HepG2 (cell line): ENCODE results near the gene KDM5C. TPM values are rescaled to one million over a fixed set of nuclear protein-coding genes. Genes with fewer than 3 reads are reported as not detected.

Source experiments
- ATF1 ChIP-seq: IDR thresholded peaks from 2 replicates; pipeline ENCODE4 v1.6.1; 2016; ENCODE audit warnings: mild to moderate bottlenecking, control low read depth
- DMAP1 ChIP-seq: IDR thresholded peaks from 2 replicates; pipeline ENCODE4 v1.6.1; 2016
- GFI1 ChIP-seq: sonication (generic); formaldehyde crosslinking; IDR thresholded peaks from 2 replicates; pipeline ENCODE4 v1.5.0; 2020; ENCODE audit warnings: missing genetic modification reagents, mild to moderate bottlenecking, borderline replicate concordance
- GLI4 ChIP-seq: sonication (generic); formaldehyde crosslinking; IDR thresholded peaks from 2 replicates; pipeline ENCODE4 v1.5.1; 2020; ENCODE audit warnings: missing genetic modification reagents, mild to moderate bottlenecking, moderate library complexity, borderline replicate concordance
- HNRNPL ChIP-seq: fragments of 200-400 bp; formaldehyde crosslinking; IDR thresholded peaks from 2 replicates; pipeline ENCODE4 v1.6.1; 2017; ENCODE audit warnings: mild to moderate bottlenecking, low read depth, low read length
- HOXA3 ChIP-seq: sonication (generic); formaldehyde crosslinking; IDR thresholded peaks from 2 replicates; pipeline ENCODE4 v1.5.0; 2020; ENCODE audit warnings: missing genetic modification reagents
- ISX ChIP-seq: sonication (generic); formaldehyde crosslinking; conservative IDR thresholded peaks from 2 replicates; pipeline ENCODE4 v1.5.0; 2020; ENCODE audit warnings: missing genetic modification reagents
- JUND ChIP-seq: sonication (generic); formaldehyde crosslinking; IDR thresholded peaks from 2 replicates; pipeline ENCODE4 v1.8.0; 2022; ENCODE audit warnings: mild to moderate bottlenecking, missing genetic modification reagents
- MXI1 ChIP-seq: IDR thresholded peaks from 3 replicates; pipeline ENCODE4 v1.6.1; 2012; ENCODE audit warnings: low read depth, low read length, inconsistent platforms, borderline replicate concordance
- PAXIP1 ChIP-seq: sonication (generic); formaldehyde crosslinking; conservative IDR thresholded peaks from 2 replicates; pipeline ENCODE4 v1.4.0; 2020; ENCODE audit warnings: mild to moderate bottlenecking, missing genetic modification reagents, moderate library complexity
- RBM22 ChIP-seq: fragments of 200-400 bp; formaldehyde crosslinking; optimal IDR thresholded peaks from 2 replicates; pipeline ENCODE3; 2017; ENCODE audit warnings: mild to moderate bottlenecking, low read length, moderate library complexity
- ZBTB21 ChIP-seq: sonication (generic); formaldehyde crosslinking; IDR thresholded peaks from 2 replicates; pipeline ENCODE4 v1.4.0; 2020; ENCODE audit warnings: missing genetic modification reagents
- ZFX ChIP-seq: sonication (generic); formaldehyde crosslinking; IDR thresholded peaks from 2 replicates; pipeline ENCODE4 v1.4.0; 2020; ENCODE audit warnings: mild to moderate bottlenecking, low read depth, missing genetic modification reagents, moderate library complexity
- ZNF136 ChIP-seq: sonication (generic); formaldehyde crosslinking; IDR thresholded peaks from 2 replicates; pipeline ENCODE4 v1.8.1; 2022; ENCODE audit warnings: low read depth, mild to moderate bottlenecking, moderate library complexity, missing genetic modification reagents
- ZNF235 ChIP-seq: sonication (generic); formaldehyde crosslinking; IDR thresholded peaks from 2 replicates; pipeline ENCODE4 v1.8.1; 2023; ENCODE audit warnings: mild to moderate bottlenecking, missing genetic modification reagents, borderline replicate concordance
- ZNF317 ChIP-seq: sonication (generic); formaldehyde crosslinking; IDR thresholded peaks from 2 replicates; pipeline ENCODE4 v1.5.0; 2020; ENCODE audit warnings: mild to moderate bottlenecking, missing genetic modification reagents
- ZNF543 ChIP-seq: sonication (generic); formaldehyde crosslinking; IDR thresholded peaks from 2 replicates; pipeline ENCODE4 v1.4.0; 2020; ENCODE audit warnings: mild to moderate bottlenecking, missing genetic modification reagents
- polyA plus RNA-seq, 8 experiments: library from polyadenylated mRNA; depleted of rRNA in 3 of 8; stranded (reverse) in 7 of 8; unstranded in 1 of 8; fragments of >200 nt; fragmentation: Illumina TruSeq in 4 of 8; extraction: Trizol in 4 of 8; gene quantifications; 2 replicates each; pipeline versions ENCODE4 v1.2.1 to v1.2.3, GENCODE V29; 2011 to 2016; ENCODE audit warnings: low read depth in 4 of 8, missing spikeins in 1 of 8, mixed read lengths in 1 of 8; ENCODE audit not compliant: insufficient read depth in 1 of 8
- total RNA-seq, 5 experiments: library from RNA; depleted of rRNA; stranded (reverse); fragments of >200 nt; fragmentation: Illumina TruSeq; extraction: Trizol; gene quantifications; 2 replicates each; pipeline ENCODE4 v1.2.3, GENCODE V29; 2016; ENCODE audit warnings: low read depth in 1 of 5
- TF ChIP-seq, protein P1 (sequence below): sonication (generic); formaldehyde crosslinking; IDR thresholded peaks from 2 replicates; pipeline ENCODE4 v1.5.1; 2020; ENCODE audit warnings: mild to moderate bottlenecking, missing genetic modification reagents, moderate library complexity
- TF ChIP-seq, protein P2 (sequence below): sonication (generic); formaldehyde crosslinking; IDR thresholded peaks from 2 replicates; pipeline ENCODE4 v1.5.1; 2020; ENCODE audit warnings: missing genetic modification reagents, mild to moderate bottlenecking, borderline replicate concordance

The KDM5C gene
- total and polyA plus RNA-seq, 2 of the 13 experiments (the other 11 are each of a cell fraction or from before 2014, with no cell fraction given): 32.5 to 34.0 TPM

- TF ChIP-seq ZBTB21 (CRISPR knock-in tag) (no peak), JUND (0 out of 2 replicates have a peak, but pooled peaks have one; percentile 14), DMAP1 (CRISPR knock-in tag) (peak; percentile 70; the same call in 1 of the 2 replicates), ZNF317 (0 out of 2 replicates have a peak, but pooled peaks have one; percentile 24), ZNF543 (CRISPR knock-in tag) (peak; percentile 37; the same call in 1 of the 2 replicates), GLI4 (CRISPR knock-in tag) (peak; percentile 41; the same call in 1 of the 2 replicates), GFI1 (peak; percentile 22; the same call in 1 of the 2 replicates), RBM22 (no peak), PAXIP1 (peak; percentile 22; the same call in 1 of the 2 replicates), ZNF235 (CRISPR knock-in tag) (0 out of 2 replicates have a peak, but pooled peaks have one; percentile 2), HOXA3 (CRISPR knock-in tag) (peak; percentile 53; the same call in 1 of the 2 replicates), MXI1 (peak; percentile 43; the same call in 1 of the 3 replicates), ZNF136 (CRISPR knock-in tag) (no peak), ZFX (peak; percentile 96), HNRNPL (0 out of 2 replicates have a peak, but pooled peaks have one; percentile 41), ISX (CRISPR knock-in tag) (0 out of 2 replicates have a peak, but pooled peaks have one; percentile 14), ATF1 (CRISPR knock-in tag) (peak; percentile 68)
- TF ChIP-seq, protein P1, sequence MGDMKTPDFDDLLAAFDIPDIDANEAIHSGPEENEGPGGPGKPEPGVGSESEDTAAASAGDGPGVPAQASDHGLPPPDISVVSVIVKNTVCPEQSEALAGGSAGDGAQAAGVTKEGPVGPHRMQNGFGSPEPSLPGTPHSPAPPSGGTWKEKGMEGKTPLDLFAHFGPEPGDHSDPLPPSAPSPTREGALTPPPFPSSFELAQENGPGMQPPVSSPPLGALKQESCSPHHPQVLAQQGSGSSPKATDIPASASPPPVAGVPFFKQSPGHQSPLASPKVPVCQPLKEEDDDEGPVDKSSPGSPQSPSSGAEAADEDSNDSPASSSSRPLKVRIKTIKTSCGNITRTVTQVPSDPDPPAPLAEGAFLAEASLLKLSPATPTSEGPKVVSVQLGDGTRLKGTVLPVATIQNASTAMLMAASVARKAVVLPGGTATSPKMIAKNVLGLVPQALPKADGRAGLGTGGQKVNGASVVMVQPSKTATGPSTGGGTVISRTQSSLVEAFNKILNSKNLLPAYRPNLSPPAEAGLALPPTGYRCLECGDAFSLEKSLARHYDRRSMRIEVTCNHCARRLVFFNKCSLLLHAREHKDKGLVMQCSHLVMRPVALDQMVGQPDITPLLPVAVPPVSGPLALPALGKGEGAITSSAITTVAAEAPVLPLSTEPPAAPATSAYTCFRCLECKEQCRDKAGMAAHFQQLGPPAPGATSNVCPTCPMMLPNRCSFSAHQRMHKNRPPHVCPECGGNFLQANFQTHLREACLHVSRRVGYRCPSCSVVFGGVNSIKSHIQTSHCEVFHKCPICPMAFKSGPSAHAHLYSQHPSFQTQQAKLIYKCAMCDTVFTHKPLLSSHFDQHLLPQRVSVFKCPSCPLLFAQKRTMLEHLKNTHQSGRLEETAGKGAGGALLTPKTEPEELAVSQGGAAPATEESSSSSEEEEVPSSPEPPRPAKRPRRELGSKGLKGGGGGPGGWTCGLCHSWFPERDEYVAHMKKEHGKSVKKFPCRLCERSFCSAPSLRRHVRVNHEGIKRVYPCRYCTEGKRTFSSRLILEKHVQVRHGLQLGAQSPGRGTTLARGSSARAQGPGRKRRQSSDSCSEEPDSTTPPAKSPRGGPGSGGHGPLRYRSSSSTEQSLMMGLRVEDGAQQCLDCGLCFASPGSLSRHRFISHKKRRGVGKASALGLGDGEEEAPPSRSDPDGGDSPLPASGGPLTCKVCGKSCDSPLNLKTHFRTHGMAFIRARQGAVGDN: peak; percentile 75
- TF ChIP-seq, protein P2, sequence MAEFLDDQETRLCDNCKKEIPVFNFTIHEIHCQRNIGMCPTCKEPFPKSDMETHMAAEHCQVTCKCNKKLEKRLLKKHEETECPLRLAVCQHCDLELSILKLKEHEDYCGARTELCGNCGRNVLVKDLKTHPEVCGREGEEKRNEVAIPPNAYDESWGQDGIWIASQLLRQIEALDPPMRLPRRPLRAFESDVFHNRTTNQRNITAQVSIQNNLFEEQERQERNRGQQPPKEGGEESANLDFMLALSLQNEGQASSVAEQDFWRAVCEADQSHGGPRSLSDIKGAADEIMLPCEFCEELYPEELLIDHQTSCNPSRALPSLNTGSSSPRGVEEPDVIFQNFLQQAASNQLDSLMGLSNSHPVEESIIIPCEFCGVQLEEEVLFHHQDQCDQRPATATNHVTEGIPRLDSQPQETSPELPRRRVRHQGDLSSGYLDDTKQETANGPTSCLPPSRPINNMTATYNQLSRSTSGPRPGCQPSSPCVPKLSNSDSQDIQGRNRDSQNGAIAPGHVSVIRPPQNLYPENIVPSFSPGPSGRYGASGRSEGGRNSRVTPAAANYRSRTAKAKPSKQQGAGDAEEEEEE (CRISPR knock-in tag): 0 out of 2 replicates have a peak, but pooled peaks have one; percentile 44
Observed at GRCh38 chrX:53224860-53225797, at the start of gene KDM5C (continued).
